Measurements from ENCODE around the gene ACTRT1.

ACTRT1 gene

GRCh38 chrX:128052303-128052702 is at the start of gene ACTRT1:
Gene ACTRT1, minus strand, starts transcription at chrX:128052403. Its CDS starts 197 bp downstream, at chrX:128052206.
- no peak for DNase-seq (ENCODE audit: low spot score)

- no peak for DNase-seq (ENCODE audit: low spot score)
These were observed 26.3 kb upstream of the ACTRT1 start for GRCh38 chrX:128078545-128078944.

GRCh38 chrX:128057421-128057820 is 5.2 kb upstream of the ACTRT1 start:
- no peak for DNase-seq (ENCODE audit: low spot score)

- no peak for DNase-seq (ENCODE audit: low spot score)
These were observed 677 bp downstream of the ACTRT1 start for GRCh38 chrX:128051526-128051925.

GRCh38 chrX:128035318-128035717 is 16.9 kb downstream of the ACTRT1 start:
- DNase-seq (ENCODE audit: low spot score) = no peak

GRCh38 chrX:128021566-128021965 is 30.6 kb downstream of the ACTRT1 start:
- no peak for DNase-seq (ENCODE audit: low spot score)

GRCh38 chrX:128020701-128021100 is 31.5 kb downstream of the ACTRT1 start:
- DNase-seq (ENCODE audit: low spot score) = peak; percentile 74

GRCh38 chrX:128019218-128019617 is 33.0 kb downstream of the ACTRT1 start:
- no peak for DNase-seq (ENCODE audit: low spot score)

GRCh38 chrX:128012015-128012414 is 40.2 kb downstream of the ACTRT1 start:
- DNase-seq (ENCODE audit: low spot score) = no peak

- no peak for DNase-seq (ENCODE audit: low spot score)
These were observed 44.3 kb downstream of the ACTRT1 start for GRCh38 chrX:128007882-128008281.
